Measurements from ENCODE around the gene PVR. TPM values are rescaled to one million over a fixed set of nuclear protein-coding genes. Genes with fewer than 3 reads are reported as not detected.
"Not testable (repeated sequence)": the region's sequence is repeated elsewhere in the genome, so short reads cannot be mapped to it uniquely, and the experiment has no call there.

Gene PVR
- total RNA-seq, 3 donors from 2014 or later = 8.5 to 13.9 (median 9.9) TPM

DNA sequence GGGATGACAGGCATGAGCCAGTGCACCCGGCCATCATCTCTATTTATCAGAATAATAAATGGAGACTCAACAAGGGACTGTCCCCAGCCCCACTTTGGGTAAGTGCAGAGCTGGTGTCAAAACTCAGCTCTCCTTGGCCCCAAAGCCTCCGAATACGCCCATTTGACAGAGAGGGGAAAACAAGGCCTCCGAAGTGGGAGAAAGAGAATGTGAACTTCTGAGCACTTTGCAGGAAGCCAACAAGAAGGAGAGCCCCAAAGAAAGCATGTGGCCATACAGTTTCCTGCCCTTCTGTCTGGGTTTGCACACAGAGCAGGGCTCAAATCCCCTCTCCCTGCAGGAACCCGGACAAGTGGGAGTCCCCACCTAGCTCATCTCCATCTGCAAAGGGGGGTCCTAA, 56.8 kb downstream of the PVR start:
- Mint-ChIP-seq H3K4me3 (no peak overlapping the region), H3K27me3 (ENCODE audit: low read depth) (no peaks in the 10 kb centered on the region), H3K36me3 (ENCODE audit: insufficient read depth) (no peaks in the 10 kb centered on the region), H3K9me3 (no peaks in the 10 kb centered on the region), H3K4me1 (ENCODE audit: low read depth) (no peaks in the 10 kb centered on the region)
- DNase-seq (no peak), ATAC-seq (no peak)

- H3K4me1 Mint-ChIP-seq (ENCODE audit: low read depth) = no peaks in the 10 kb centered on the region
- H3K27me3 Mint-ChIP-seq (ENCODE audit: low read depth) = no peaks in the 10 kb centered on the region
- DNase-seq = no peak
- H3K9me3 Mint-ChIP-seq = no peaks in the 10 kb centered on the region
- H3K4me3 Mint-ChIP-seq = no peak overlapping the region
- H3K36me3 Mint-ChIP-seq (ENCODE audit: insufficient read depth) = no peaks in the 10 kb centered on the region
- no peak for ATAC-seq
Measured at GRCh38 chr19:44701228-44701627, 57.5 kb downstream of the PVR start.

DNA sequence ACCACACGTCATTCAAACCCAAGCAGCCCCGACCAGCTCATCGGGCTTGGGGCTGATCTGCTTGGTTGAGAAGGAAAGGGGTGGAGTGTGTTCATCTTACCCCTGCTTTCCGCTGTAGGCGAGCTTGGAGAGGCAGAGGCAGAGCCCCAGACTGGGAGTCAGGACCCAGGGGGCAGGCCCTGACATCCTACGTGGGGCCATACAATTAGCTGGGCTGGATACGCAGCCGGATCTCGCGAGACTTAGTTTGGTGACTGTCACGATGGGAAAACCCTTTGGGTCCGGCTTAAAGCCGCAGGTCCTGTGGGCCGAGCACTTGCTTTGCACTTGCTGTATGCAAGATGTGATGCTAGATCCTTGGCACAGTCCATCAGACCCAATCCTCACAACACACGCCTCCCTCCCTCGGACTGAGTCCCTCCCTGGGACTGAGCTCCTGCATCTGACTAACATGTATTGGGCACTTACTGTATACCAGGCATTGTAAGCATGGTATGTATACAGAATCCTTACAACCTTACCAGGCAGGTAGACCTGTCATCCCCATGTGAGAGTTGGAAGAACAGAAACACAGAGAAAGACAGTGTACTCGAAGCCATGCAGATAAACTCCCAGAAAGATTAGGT, 59.0 kb downstream of the PVR start:
- Mint-ChIP-seq H3K4me1 (ENCODE audit: low read depth) (no peaks in the 10 kb centered on the region), H3K4me3 (no peak overlapping the region), H3K27me3 (ENCODE audit: low read depth) (no peaks in the 10 kb centered on the region), H3K36me3 (ENCODE audit: insufficient read depth) (no peaks in the 10 kb centered on the region), H3K9me3 (no peaks in the 10 kb centered on the region)
- DNase-seq (no peak), ATAC-seq (no peak)

DNA sequence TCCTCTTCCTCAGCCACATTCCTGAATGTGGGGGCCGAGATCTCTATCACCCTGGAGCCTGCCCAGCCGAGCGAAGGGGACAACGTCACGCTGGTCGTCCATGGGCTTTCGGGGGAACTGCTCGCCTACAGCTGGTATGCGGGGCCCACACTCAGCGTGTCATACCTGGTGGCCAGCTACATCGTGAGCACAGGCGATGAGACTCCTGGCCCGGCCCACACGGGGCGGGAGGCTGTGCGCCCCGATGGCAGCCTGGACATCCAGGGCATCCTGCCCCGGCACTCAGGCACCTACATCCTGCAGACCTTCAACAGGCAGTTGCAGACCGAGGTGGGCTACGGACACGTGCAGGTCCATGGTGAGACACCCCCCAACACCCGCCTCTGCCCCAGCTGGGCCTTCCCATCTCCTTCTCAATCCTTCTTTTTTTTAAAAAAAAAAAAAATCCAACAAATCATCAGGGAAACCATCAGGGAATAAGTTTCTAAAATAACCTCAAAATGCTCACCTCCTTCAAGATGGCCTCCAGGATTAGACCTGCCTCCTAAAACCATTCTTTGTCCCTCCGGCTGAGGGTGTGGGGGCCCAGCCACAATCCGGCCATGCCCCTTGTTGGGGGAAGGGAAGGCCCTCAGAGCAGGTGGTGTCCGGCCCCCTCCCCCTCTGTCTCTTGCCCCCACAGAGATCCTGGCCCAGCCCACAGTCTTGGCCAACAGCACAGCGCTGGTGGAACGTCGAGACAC, 59.8 kb downstream of the PVR start:
- no peak for DNase-seq
- Mint-ChIP-seq H3K36me3 (ENCODE audit: insufficient read depth) (no peaks in the 10 kb centered on the region), H3K9me3 (no peaks in the 10 kb centered on the region), H3K27me3 (ENCODE audit: low read depth) (no peaks in the 10 kb centered on the region), H3K4me3 (no peak overlapping the region), H3K4me1 (ENCODE audit: low read depth) (no peaks in the 10 kb centered on the region)
- no peak for ATAC-seq

GRCh38 chr19:44704982-44705381, 61.3 kb downstream of the PVR start:
- Mint-ChIP-seq H3K36me3 (ENCODE audit: insufficient read depth) (no peaks in the 10 kb centered on the region), H3K4me3 (no peak overlapping the region), H3K4me1 (ENCODE audit: low read depth) (no peaks in the 10 kb centered on the region), H3K27me3 (ENCODE audit: low read depth) (no peaks in the 10 kb centered on the region), H3K9me3 (no peaks in the 10 kb centered on the region)
- ATAC-seq (no peak), DNase-seq (no peak)

DNA sequence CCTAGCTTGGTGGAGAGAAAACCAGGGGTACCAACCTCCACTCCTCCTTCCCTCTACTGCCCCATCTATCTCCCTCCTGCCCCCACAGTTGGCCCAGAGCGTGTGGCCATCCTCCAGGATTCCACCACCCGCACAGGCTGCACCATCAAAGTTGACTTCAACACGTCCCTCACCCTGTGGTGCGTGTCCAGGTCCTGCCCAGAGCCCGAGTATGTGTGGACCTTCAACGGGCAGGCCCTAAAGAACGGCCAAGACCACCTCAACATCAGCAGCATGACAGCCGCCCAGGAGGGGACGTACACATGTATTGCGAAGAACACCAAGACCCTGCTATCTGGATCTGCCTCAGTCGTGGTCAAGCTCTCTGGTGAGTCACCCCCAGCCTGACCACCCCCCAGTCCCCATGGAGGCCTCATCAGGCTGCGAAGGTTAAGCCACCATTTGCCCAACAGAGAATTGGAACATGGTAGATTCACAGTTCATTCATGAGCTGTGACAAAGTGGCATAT, 61.8 kb downstream of the PVR start:
- DNase-seq = no peak
- no peak overlapping the region for H3K4me3 Mint-ChIP-seq
- no peaks in the 10 kb centered on the region for H3K9me3 Mint-ChIP-seq
- no peak for ATAC-seq
- no peaks in the 10 kb centered on the region for H3K27me3 Mint-ChIP-seq (ENCODE audit: low read depth)
- no peaks in the 10 kb centered on the region for H3K36me3 Mint-ChIP-seq (ENCODE audit: insufficient read depth)
- H3K4me1 Mint-ChIP-seq (ENCODE audit: low read depth) = peaks cover under 1% of the 10 kb centered on the region

DNA sequence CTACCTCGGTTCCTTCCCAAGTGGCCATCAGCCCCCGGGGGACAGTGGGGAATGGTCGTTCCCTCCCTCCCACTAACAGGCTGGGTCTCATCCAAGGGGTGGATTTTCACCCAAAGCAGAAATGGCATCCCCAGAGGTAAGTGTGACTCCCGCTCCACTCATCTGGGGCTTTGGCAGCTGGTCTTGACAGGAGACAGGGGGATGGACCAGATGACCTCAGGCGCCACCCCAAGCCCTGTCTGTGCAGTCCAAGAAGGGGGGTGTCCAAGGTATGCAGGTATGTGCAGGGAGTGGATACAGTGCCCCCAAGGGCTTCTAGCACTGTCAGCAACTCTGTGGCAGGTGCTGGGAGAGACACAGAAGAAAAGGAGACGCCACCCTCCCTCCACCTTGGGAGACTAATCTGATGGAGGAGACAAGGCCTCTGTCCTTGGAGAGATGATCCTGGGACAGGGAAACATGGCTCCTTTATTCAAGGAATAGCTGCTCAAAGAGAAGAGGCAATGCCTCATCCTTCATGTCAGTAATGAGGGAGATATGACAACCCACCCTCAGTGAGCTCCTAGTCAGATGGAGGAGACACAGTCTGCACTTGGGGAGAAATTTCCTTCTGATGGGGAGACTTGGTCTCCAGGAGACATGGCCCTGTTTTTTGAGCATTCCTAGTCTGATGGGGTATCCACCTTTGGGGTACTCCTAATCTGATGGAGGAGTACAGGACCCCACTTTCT, 63.0 kb downstream of the PVR start:
- Mint-ChIP-seq H3K4me1 (ENCODE audit: low read depth) (peaks cover 3% of the 10 kb centered on the region), H3K9me3 (no peaks in the 10 kb centered on the region), H3K27me3 (ENCODE audit: low read depth) (no peaks in the 10 kb centered on the region), H3K4me3 (no peak overlapping the region), H3K36me3 (ENCODE audit: insufficient read depth) (no peaks in the 10 kb centered on the region)
- DNase-seq = no peak
- no peak for ATAC-seq

DNA sequence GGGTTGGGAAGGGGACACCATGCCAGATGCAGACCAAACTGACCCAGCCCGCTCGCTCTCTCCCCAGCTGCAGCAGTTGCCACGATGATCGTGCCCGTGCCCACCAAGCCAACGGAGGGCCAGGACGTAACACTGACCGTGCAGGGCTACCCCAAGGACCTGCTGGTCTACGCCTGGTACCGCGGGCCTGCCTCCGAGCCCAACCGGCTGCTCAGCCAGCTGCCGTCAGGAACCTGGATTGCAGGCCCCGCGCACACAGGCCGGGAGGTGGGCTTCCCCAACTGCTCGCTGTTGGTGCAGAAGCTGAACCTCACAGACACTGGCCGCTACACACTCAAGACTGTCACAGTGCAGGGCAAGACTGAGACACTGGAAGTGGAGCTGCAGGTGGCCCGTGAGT, 64.1 kb downstream of the PVR start:
- DNase-seq = no peak
- no peak for ATAC-seq
- H3K9me3 Mint-ChIP-seq = no peaks in the 10 kb centered on the region
- peaks cover 3% of the 10 kb centered on the region for H3K4me1 Mint-ChIP-seq (ENCODE audit: low read depth)
- H3K36me3 Mint-ChIP-seq (ENCODE audit: insufficient read depth) = no peaks in the 10 kb centered on the region
- H3K4me3 Mint-ChIP-seq = no peak overlapping the region
- H3K27me3 Mint-ChIP-seq (ENCODE audit: low read depth) = no peaks in the 10 kb centered on the region

- ATAC-seq = no peak
- Mint-ChIP-seq H3K36me3 (ENCODE audit: insufficient read depth) (no peaks in the 10 kb centered on the region), H3K9me3 (no peaks in the 10 kb centered on the region), H3K27me3 (ENCODE audit: low read depth) (no peaks in the 10 kb centered on the region), H3K4me3 (no peak overlapping the region), H3K4me1 (ENCODE audit: low read depth) (peaks cover 3% of the 10 kb centered on the region)
- DNase-seq = no peak
Measured at GRCh38 chr19:44708940-44709339, 65.2 kb downstream of the PVR start.

GRCh38 chr19:44709434-44710266, 65.9 kb downstream of the PVR start:
- not testable (repeated sequence) for H3K9me3 Mint-ChIP-seq; H3K4me1 Mint-ChIP-seq (ENCODE audit: low read depth); H3K4me3 Mint-ChIP-seq; H3K27me3 Mint-ChIP-seq (ENCODE audit: low read depth); DNase-seq; ATAC-seq; H3K36me3 Mint-ChIP-seq (ENCODE audit: insufficient read depth)

DNA sequence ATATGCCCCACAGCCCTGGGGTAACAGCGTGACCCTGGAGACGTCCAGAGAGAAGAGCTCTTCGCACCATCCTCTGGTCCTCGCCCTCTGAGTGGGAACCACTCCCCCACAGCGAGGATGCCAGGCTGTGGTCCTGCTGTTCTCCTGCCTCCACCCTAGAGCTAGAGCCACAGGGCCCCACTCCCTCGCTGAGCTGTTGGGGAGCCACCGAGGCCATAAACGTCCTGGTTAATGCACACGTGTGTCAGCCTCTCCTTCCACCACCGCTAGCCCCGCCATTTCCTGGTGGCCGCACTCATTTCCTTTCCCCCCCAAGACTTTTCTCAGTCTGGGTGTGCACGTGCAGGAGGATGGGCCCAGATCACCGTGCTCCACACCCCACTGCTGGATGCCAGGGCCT, 66.8 kb downstream of the PVR start:
- H3K4me1 Mint-ChIP-seq (ENCODE audit: low read depth) = peaks cover 3% of the 10 kb centered on the region
- H3K4me3 Mint-ChIP-seq = no peak overlapping the region
- H3K27me3 Mint-ChIP-seq (ENCODE audit: low read depth) = no peaks in the 10 kb centered on the region
- ATAC-seq = no peak
- no peak for DNase-seq
- peaks cover 9% of the 10 kb centered on the region for H3K9me3 Mint-ChIP-seq
- no peaks in the 10 kb centered on the region for H3K36me3 Mint-ChIP-seq (ENCODE audit: insufficient read depth)

DNA sequence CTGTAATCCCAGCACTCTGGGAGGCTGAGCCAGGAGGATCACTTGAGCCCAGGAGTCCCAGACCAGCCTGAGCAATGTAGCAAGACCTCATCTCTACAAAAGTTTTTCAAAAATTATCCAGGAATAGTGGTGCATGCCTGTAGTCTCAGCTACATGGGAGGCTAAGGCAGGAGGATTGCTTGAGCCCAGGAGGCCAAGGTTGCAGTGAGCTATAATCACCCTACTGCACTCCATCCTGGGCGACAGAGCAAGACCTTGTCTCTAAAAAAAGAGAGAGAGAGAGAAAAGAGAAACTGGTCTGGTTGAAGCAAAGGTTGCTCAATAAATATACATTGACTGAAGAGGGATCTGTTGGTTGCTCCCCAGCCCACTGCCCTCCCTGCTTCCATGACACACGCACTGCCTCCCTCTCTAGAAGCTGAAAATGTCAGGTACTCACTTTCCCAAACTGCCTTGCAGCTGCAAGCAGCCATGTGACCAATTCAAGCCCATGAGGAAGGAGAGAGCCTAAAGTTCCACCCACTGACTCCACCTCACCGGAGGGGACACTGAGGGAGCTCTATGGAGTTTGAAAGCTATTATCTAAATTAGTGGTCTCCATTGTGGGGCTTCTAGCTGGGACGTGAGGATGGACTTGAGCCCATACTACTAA, 69.3 kb downstream of the PVR start:
- Mint-ChIP-seq H3K27me3 (ENCODE audit: low read depth) (no peaks in the 10 kb centered on the region), H3K4me3 (no peak overlapping the region), H3K36me3 (ENCODE audit: insufficient read depth) (no peaks in the 10 kb centered on the region), H3K9me3 (peaks cover 11% of the 10 kb centered on the region), H3K4me1 (ENCODE audit: low read depth) (peaks cover 3% of the 10 kb centered on the region)
- ATAC-seq (no peak), DNase-seq (no peak)

Measured in activated T-cell treated with anti-CD3 and anti-CD28 coated beads, Interleukin-2, amount 50 U/mL, for 4 hours (primary cell).